Ishikawa (cell line): ENCODE measurements around the gene ADGRG3.

Experiments used
- CEBPB ChIP-seq: IDR thresholded peaks from 2 replicates; pipeline ENCODE4 v1.6.1; 2012
- CREB1 ChIP-seq: IDR thresholded peaks from 2 replicates; pipeline ENCODE4 v1.6.1; 2012; ENCODE audit warnings: low read depth
- EGR1 ChIP-seq: IDR thresholded peaks from 2 replicates; pipeline ENCODE4 v1.6.1; 2012
- EP300 ChIP-seq: IDR thresholded peaks from 2 replicates; pipeline ENCODE4 v1.6.1; 2012; ENCODE audit warnings: borderline replicate concordance
- FOXM1 ChIP-seq: IDR thresholded peaks from 2 replicates; pipeline ENCODE4 v1.6.1; 2012; ENCODE audit warnings: low read depth, borderline replicate concordance
- MAX ChIP-seq: IDR thresholded peaks from 2 replicates; pipeline ENCODE4 v1.6.1; 2012
- NFIC ChIP-seq: IDR thresholded peaks from 2 replicates; pipeline ENCODE4 v1.6.1; 2012
- RAD21 ChIP-seq: IDR thresholded peaks from 2 replicates; pipeline ENCODE4 v1.6.1; 2012; ENCODE audit warnings: low read depth
- REST ChIP-seq: IDR thresholded peaks from 2 replicates; pipeline ENCODE4 v1.6.1; 2012; ENCODE audit warnings: low read depth, mild to moderate bottlenecking
- TAF1 ChIP-seq: IDR thresholded peaks from 2 replicates; pipeline ENCODE4 v1.6.1; 2012; ENCODE audit warnings: low read depth, mild to moderate bottlenecking
- TCF12 ChIP-seq: IDR thresholded peaks from 2 replicates; pipeline ENCODE4 v1.6.1; 2012; ENCODE audit warnings: low read depth
- TEAD4 ChIP-seq: IDR thresholded peaks from 2 replicates; pipeline ENCODE4 v1.6.1; 2012
- USF1 ChIP-seq: IDR thresholded peaks from 2 replicates; pipeline ENCODE4 v1.6.1; 2012
- YY1 ChIP-seq: IDR thresholded peaks from 2 replicates; pipeline ENCODE4 v1.6.1; 2012; ENCODE audit warnings: low read depth
- ZBTB7A ChIP-seq: IDR thresholded peaks from 2 replicates; pipeline ENCODE4 v1.6.1; 2012; ENCODE audit warnings: low read depth

Gene ADGRG3

DNA sequence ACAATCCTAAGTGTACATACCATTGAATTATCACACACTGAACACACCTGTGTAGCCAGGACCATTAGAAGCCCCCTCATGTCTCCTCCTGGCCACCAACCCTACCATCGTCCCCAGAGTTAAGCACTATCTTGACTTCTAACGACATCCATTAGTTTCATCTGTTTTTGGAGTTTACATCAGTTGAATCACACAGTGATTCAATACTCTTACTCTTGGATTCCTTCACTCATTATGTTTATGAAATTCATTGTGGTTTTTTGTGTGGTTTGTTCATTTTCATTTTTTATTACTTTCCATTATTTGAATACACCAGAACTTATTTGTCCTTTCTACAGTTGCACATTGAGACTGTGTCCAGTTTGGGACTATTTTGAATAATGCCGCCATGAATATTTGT is 40.1 kb downstream of the ADGRG3 start:
- TF ChIP-seq ZBTB7A (no peak), TCF12 (no peak)

- TF ChIP-seq REST = no peak
- TF ChIP-seq ZBTB7A = no peak
- TF ChIP-seq EGR1 = no peak
- TF ChIP-seq TCF12 = no peak
- no peak for TF ChIP-seq RAD21
- no peak for TF ChIP-seq CREB1
Measured at GRCh38 chr16:57709663-57710062, 41.6 kb downstream of the ADGRG3 start.

- no peak for TF ChIP-seq MAX
Measured at GRCh38 chr16:57711346-57711745, 43.2 kb downstream of the ADGRG3 start.

GRCh38 chr16:57711993-57712392 is 43.9 kb downstream of the ADGRG3 start:
- TF ChIP-seq RAD21 (no peak), CEBPB (no peak), ZBTB7A (no peak), REST (no peak), TCF12 (no peak), USF1 (no peak), EGR1 (no peak), FOXM1 (no peak)

GRCh38 chr16:57713596-57713995 is 45.5 kb downstream of the ADGRG3 start:
- TF ChIP-seq FOXM1 = no peak
- no peak for TF ChIP-seq REST
- no peak for TF ChIP-seq TEAD4
- TF ChIP-seq EGR1 = no peak
- no peak for TF ChIP-seq CREB1
- TF ChIP-seq ZBTB7A = no peak
- no peak for TF ChIP-seq TCF12
- no peak for TF ChIP-seq RAD21
- no peak for TF ChIP-seq EP300
- TF ChIP-seq YY1 = no peak
- TF ChIP-seq USF1 = no peak
- no peak for TF ChIP-seq MAX
- no peak for TF ChIP-seq CEBPB
- no peak for TF ChIP-seq TAF1
- no peak for TF ChIP-seq NFIC

DNA sequence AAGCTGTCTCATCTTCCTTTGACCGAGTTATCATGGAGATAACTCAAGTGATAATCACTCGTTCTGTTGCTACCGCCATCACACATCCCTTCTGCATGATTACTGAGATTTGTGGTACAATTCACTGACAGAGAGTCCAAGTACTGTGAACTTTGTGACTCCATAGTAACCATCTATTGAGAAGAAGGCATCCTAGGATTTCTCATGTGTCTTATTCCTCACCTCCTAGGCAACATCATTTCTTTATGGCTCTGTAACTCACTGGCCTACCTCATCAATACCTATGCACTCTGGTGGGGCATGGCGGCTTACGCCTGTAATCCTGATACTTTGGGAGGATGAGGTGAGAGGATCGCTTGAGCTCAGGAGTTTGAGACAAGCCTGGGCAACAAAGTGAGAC is 45.9 kb downstream of the ADGRG3 start:
- TF ChIP-seq YY1 (no peak), EP300 (no peak), ZBTB7A (no peak), CREB1 (no peak), USF1 (no peak), NFIC (no peak), EGR1 (no peak), TAF1 (no peak), RAD21 (no peak), TCF12 (no peak), CEBPB (no peak), REST (no peak), TEAD4 (no peak), MAX (no peak), FOXM1 (no peak)
